A549 (cell line): ENCODE results near the gene CPSF2. TPM values are rescaled to one million over a fixed set of nuclear protein-coding genes. Genes with fewer than 3 reads are reported as not detected.

ENCODE experiments used
- ATAC-seq, 2 experiments: fragments of 200-7000 bp in 1 of 2; fragments of >200 bp in 1 of 2; cut with Nextera tagmentation in 1 of 2; cut with Tn5 transposase in 1 of 2; 3 replicates each; pipeline versions ENCODE4 v1.8.0 to v1.9.1; 2018 to 2020; ENCODE audit warnings: mild to moderate bottlenecking in 1 of 2, moderate library complexity in 1 of 2
- CTCF ChIA-PET: fragments of 300-600 bp; sonication (Branson Sonifier 250); formaldehyde crosslinking; extraction: SDS; loops from one replicate; lab custom pipeline; 2021; ENCODE audit warnings: antibody characterized with exemption, inconsistent platforms; lab: Yijun Ruan, JAX
- POLR2A ChIA-PET: fragments of 350-600 bp; formaldehyde crosslinking; extraction: SDS; loops from one replicate; lab custom pipeline; 2021; ENCODE audit warnings: antibody characterized with exemption, inconsistent platforms; lab: Yijun Ruan, JAX
- DNase-seq, 2 experiments: peaks; one replicate each; pipeline versions ENCODE4 v3.0.0 to v3.0.0-alpha.2; 2011 to 2016; ENCODE audit warnings: low read depth in 1 of 2, low spot score in 1 of 2
- FAIRE-seq: peaks from 2 replicates; lab custom pipeline; 2011; peaks lifted over from hg19 to GRCh38; lab: Jason Lieb, UNC
- H3K27ac ChIP-seq, 2 experiments: fragments of >200 bp; sonication (Bioruptor Twin); formaldehyde crosslinking; 3 replicates each; pipeline ENCODE4 v1.5.1; 2016 to 2017
- H3K4me1 ChIP-seq: fragments of >200 bp; sonication (Bioruptor Twin); formaldehyde crosslinking; 3 replicates; pipeline ENCODE4 v1.6.1; 2016
- H3K4me2 ChIP-seq: fragments of >200 bp; sonication (Bioruptor Twin); formaldehyde crosslinking; 3 replicates; pipeline ENCODE4 v1.6.1; 2016
- H3K4me3 ChIP-seq: fragments of >200 bp; sonication (Bioruptor Twin); formaldehyde crosslinking; 3 replicates; pipeline ENCODE4 v1.5.1; 2016
- H3K9me3 ChIP-seq: fragments of >200 bp; sonication (Bioruptor Twin); formaldehyde crosslinking; 3 replicates; pipeline ENCODE4 v1.6.1; 2016
- CHD2 ChIP-seq: fragments of 150-350 bp; IDR thresholded peaks from 2 replicates; pipeline ENCODE4 v1.6.1; 2014; ENCODE audit warnings: low read length; ENCODE audit not compliant: partially characterized antibody
- CTCF ChIP-seq: fragments of >200 bp; sonication (Bioruptor Twin); formaldehyde crosslinking; IDR thresholded peaks from 3 replicates; pipeline ENCODE4 v1.5.1; 2016
- EP300 ChIP-seq, 2 experiments: fragments of >200 bp; sonication (Bioruptor Twin); formaldehyde crosslinking; IDR thresholded peaks; 2 replicates in 1 of 2; 3 replicates in 1 of 2; pipeline ENCODE4 v1.6.1; 2016 to 2017
- HDAC2 ChIP-seq: fragments of 200-600 bp; sonication (generic); IDR thresholded peaks from 2 replicates; pipeline ENCODE4 v1.6.1; 2016
- HES2 ChIP-seq: fragments of >200 bp; sonication (Bioruptor Twin); formaldehyde crosslinking; IDR thresholded peaks from 2 replicates; pipeline ENCODE4 v1.6.1; 2016
- HMGXB4 ChIP-seq: fragments of 250-450 bp; sonication (Bioruptor Pico); IDR thresholded peaks from 2 replicates; pipeline ENCODE4 v1.5.0; 2021; ENCODE audit warnings: mild to moderate bottlenecking, moderate library complexity, borderline replicate concordance
- KDM1A ChIP-seq: fragments of 200-600 bp; sonication (generic); IDR thresholded peaks from 2 replicates; pipeline ENCODE4 v1.6.1; 2016; ENCODE audit warnings: low read depth, mild to moderate bottlenecking
- MAX ChIP-seq: IDR thresholded peaks from 2 replicates; pipeline ENCODE4 v1.6.1; 2012
- NFE2L2 ChIP-seq: fragments of 150-350 bp; conservative IDR thresholded peaks from 2 replicates; pipeline ENCODE4 v1.6.1; 2014; ENCODE audit warnings: low read length
- PBX3 ChIP-seq: IDR thresholded peaks from 2 replicates; pipeline ENCODE4 v1.6.1; 2012
- RAD21 ChIP-seq, 2 experiments: fragments of >200 bp in 1 of 2; sonication (Bioruptor Twin) in 1 of 2; formaldehyde crosslinking in 1 of 2; IDR thresholded peaks in 1 of 2; conservative IDR thresholded peaks in 1 of 2; 2 replicates in 1 of 2; 3 replicates in 1 of 2; pipeline ENCODE4 v1.6.1; 2012 to 2018; ENCODE audit warnings: inconsistent platforms in 1 of 2
- RCOR1 ChIP-seq: fragments of 150-350 bp; IDR thresholded peaks from 2 replicates; pipeline ENCODE4 v1.6.1; 2014; ENCODE audit warnings: antibody characterized with exemption, low read length, low read depth
- REST ChIP-seq: fragments of 200-600 bp; sonication (generic); IDR thresholded peaks from 2 replicates; pipeline ENCODE4 v1.6.1; 2016; ENCODE audit warnings: antibody characterized with exemption, mild to moderate bottlenecking, moderate library complexity
- RNF2 ChIP-seq: fragments of 200-600 bp; sonication (generic); IDR thresholded peaks from 2 replicates; pipeline ENCODE4 v1.6.1; 2016; ENCODE audit warnings: low read depth, mild to moderate bottlenecking, antibody characterized with exemption, moderate library complexity, borderline replicate concordance
- SMC3 ChIP-seq: fragments of >200 bp; sonication (Bioruptor Twin); formaldehyde crosslinking; IDR thresholded peaks from 3 replicates; pipeline ENCODE4 v1.6.1; 2018; ENCODE audit warnings: inconsistent platforms
- TFCP2L1 ChIP-seq: fragments of 250-450 bp; sonication (Bioruptor Pico); IDR thresholded peaks from 2 replicates; pipeline ENCODE4 v1.5.0; 2021; ENCODE audit warnings: mild to moderate bottlenecking
- USF2 ChIP-seq: fragments of 450-650 bp; IDR thresholded peaks from 2 replicates; pipeline ENCODE4 v1.6.1; 2014; ENCODE audit warnings: antibody characterized with exemption
- ZNF302 ChIP-seq: fragments of 250-450 bp; sonication (Bioruptor Pico); IDR thresholded peaks from 2 replicates; pipeline ENCODE4 v1.9.0; 2021; ENCODE audit warnings: inconsistent platforms, mild to moderate bottlenecking, moderate library complexity
- ZSCAN20 ChIP-seq: fragments of 250-450 bp; sonication (Bioruptor Pico); IDR thresholded peaks from 2 replicates; pipeline ENCODE4 v1.8.0; 2022; ENCODE audit warnings: mild to moderate bottlenecking, moderate library complexity
- WGBS: methylation state at CpG from one replicate; pipeline ENCODE4 v1.1.6; 2017; ENCODE audit errors: missing lambda C conversion rate; 5-methylcytosine and 5-hydroxymethylcytosine counted together
- polyA plus RNA-seq, 4 experiments: library from polyadenylated mRNA; depleted of rRNA in 3 of 4; stranded (reverse); fragments of >200 nt; fragmentation: RNase III in 1 of 4; extraction: RNeasy Plus Mini Kit Qiagen cat#74134 plus additional on column Dnase treatment in 1 of 4; gene quantifications; 2 replicates in 3 of 4; 3 replicates in 1 of 4; pipeline ENCODE4 v1.2.3, GENCODE V29; 2011 to 2017

Gene CPSF2
- polyA plus RNA-seq, 2 of the 4 experiments (the other 2 are of a cell fraction), result 57.3 to 75.3 TPM

GRCh38 chr14:92134456-92134855 lies 12.7 kb downstream of the CPSF2 start (continued):
- TF ChIP-seq HMGXB4 (no peak), KDM1A (no peak), HDAC2 (no peak), ZSCAN20 (CRISPR knock-in tag) (no peak)

- no peaks in the 10 kb centered on the region for H3K9me3 ChIP-seq
- H3K27ac ChIP-seq, result no peak overlapping the region
- DNase-seq, result peak; percentile 11 to 59
- WGBS, result 67% methylated on average over 1 of the region's 1 CpG
- peak; percentile 56 to 66; a peak in 4 of 6 replicates for ATAC-seq
- H3K4me2 ChIP-seq, result no peak overlapping the region
- no peak overlapping the region for H3K4me3 ChIP-seq
- CTCF ChIA-PET, result interaction anchor here (0.5 to 4.7 kb wide), 36 partner anchors 9 to 651 kb away, joined by 3 to 32 read pairs (median 4); partner anchors contain the start of genes CPSF2 and NDUFB1
- peak; percentile 97 for FAIRE-seq
- TF ChIP-seq CTCF (peak; percentile 75), SMC3 (peak; percentile 68), PBX3 (no peak), RAD21 (conservative IDR thresholded peaks at IDR 0.05 in 1 of 2, IDR thresholded peaks at IDR 0.05 in 1 of 2) (peak; percentile 70)
- POLR2A ChIA-PET, result interaction anchor here (1.4 kb wide), 1 partner anchor 13 kb away, joined by 3 read pairs; the partner anchor contains the start of genes CPSF2 and NDUFB1
- H3K4me1 ChIP-seq, result no peaks in the 10 kb centered on the region
Measured at GRCh38 chr14:92135269-92135668, 13.5 kb downstream of the CPSF2 start.

- FAIRE-seq (no peak), DNase-seq (no peak), ATAC-seq (no peak)
- H3K4me2 ChIP-seq, result no peak overlapping the region
- H3K4me3 ChIP-seq, result no peak overlapping the region
- TF ChIP-seq RNF2, result no peak
- TF ChIP-seq ZNF302 (CRISPR knock-in tag), result no peak
- TF ChIP-seq REST, result no peak
- TF ChIP-seq RCOR1, result no peak
- TF ChIP-seq TFCP2L1, result no peak
- no peak for TF ChIP-seq NFE2L2
- TF ChIP-seq EP300 (IDR thresholded peaks at IDR 0.05), result no peak
- no peak for TF ChIP-seq CHD2
- TF ChIP-seq USF2, result no peak
- TF ChIP-seq MAX, result no peak
- no peak for TF ChIP-seq HES2
- ChIA-PET CTCF (interaction anchor here (0.8 kb wide), 1 partner anchor 9 kb away, joined by 4 read pairs; no protein-coding TSS in a partner anchor), POLR2A (no interaction called here)
- WGBS, result 84% methylated on average over 4 of the region's 4 CpGs
- H3K27ac ChIP-seq, result no peak overlapping the region
- H3K9me3 ChIP-seq, result no peaks in the 10 kb centered on the region
- H3K4me1 ChIP-seq, result 0 out of 3 replicates have a peak, but pooled peaks cover 5% of the 10 kb centered on the region
Measured at GRCh38 chr14:92143309-92143708, 21.5 kb downstream of the CPSF2 start.
